ENCODE measurements around the gene IL33.

DNA sequence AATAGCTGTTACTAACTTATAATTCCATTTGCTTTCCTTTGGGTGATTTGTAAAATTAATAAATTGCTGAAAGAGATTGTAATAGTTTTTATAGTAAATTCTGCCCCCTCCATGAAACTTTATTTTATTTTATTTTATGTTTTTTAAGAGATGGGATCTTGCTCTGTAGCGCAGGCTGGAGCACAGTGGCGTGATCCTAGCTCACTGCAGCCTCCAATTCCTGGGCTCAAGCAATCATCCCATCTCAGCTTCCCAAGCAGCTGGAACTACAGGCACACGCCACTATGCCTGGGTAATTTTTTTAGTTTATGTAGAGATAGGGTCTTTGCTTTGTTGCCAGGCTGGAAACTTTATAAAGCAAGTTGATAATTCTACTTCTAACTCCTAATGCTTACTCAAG, 395 bp downstream of the IL33 start:
- TF ChIP-seq, protein P1, sequence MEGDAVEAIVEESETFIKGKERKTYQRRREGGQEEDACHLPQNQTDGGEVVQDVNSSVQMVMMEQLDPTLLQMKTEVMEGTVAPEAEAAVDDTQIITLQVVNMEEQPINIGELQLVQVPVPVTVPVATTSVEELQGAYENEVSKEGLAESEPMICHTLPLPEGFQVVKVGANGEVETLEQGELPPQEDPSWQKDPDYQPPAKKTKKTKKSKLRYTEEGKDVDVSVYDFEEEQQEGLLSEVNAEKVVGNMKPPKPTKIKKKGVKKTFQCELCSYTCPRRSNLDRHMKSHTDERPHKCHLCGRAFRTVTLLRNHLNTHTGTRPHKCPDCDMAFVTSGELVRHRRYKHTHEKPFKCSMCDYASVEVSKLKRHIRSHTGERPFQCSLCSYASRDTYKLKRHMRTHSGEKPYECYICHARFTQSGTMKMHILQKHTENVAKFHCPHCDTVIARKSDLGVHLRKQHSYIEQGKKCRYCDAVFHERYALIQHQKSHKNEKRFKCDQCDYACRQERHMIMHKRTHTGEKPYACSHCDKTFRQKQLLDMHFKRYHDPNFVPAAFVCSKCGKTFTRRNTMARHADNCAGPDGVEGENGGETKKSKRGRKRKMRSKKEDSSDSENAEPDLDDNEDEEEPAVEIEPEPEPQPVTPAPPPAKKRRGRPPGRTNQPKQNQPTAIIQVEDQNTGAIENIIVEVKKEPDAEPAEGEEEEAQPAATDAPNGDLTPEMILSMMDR (IDR thresholded peaks at IDR 0.05): no peak
- no peak for TF ChIP-seq POLR2A (IDR thresholded peaks at IDR 0.05)

Measured in uterus (tissue), 2 donors.